Measurements from ENCODE around the gene NOSTRIN.

NOSTRIN gene

GRCh38 chr2:168802859-168803725 lies 655 bp downstream of the NOSTRIN start:
- DNase-seq (ENCODE audit: low read depth): no peak
- no peak overlapping the region for H3K4me3 ChIP-seq (ENCODE audit: low read depth, low read length)
- in situ Hi-C loops (cut with HindIII; ENCODE audit: low sequenced_read_pairs): no loop called here
- TF ChIP-seq, protein P1, sequence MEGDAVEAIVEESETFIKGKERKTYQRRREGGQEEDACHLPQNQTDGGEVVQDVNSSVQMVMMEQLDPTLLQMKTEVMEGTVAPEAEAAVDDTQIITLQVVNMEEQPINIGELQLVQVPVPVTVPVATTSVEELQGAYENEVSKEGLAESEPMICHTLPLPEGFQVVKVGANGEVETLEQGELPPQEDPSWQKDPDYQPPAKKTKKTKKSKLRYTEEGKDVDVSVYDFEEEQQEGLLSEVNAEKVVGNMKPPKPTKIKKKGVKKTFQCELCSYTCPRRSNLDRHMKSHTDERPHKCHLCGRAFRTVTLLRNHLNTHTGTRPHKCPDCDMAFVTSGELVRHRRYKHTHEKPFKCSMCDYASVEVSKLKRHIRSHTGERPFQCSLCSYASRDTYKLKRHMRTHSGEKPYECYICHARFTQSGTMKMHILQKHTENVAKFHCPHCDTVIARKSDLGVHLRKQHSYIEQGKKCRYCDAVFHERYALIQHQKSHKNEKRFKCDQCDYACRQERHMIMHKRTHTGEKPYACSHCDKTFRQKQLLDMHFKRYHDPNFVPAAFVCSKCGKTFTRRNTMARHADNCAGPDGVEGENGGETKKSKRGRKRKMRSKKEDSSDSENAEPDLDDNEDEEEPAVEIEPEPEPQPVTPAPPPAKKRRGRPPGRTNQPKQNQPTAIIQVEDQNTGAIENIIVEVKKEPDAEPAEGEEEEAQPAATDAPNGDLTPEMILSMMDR (IDR thresholded peaks at IDR 0.05; ENCODE audit: low read depth, low read length, missing control alignments): no peak

- TF ChIP-seq, protein P1 (IDR thresholded peaks at IDR 0.05; ENCODE audit: low read depth, low read length, missing control alignments): no peak
- DNase-seq (ENCODE audit: low read depth): no peak
- in situ Hi-C loops (cut with HindIII; ENCODE audit: low sequenced_read_pairs): no loop called here
- no peak overlapping the region for H3K4me3 ChIP-seq (ENCODE audit: low read depth, low read length)
Measured at GRCh38 chr2:168804214-168804613, 1.8 kb downstream of the NOSTRIN start.

- DNase-seq (ENCODE audit: low read depth): no peak
- in situ Hi-C loops (cut with HindIII; ENCODE audit: low sequenced_read_pairs): no loop called here
- TF ChIP-seq, protein P1 (IDR thresholded peaks at IDR 0.05; ENCODE audit: low read depth, low read length, missing control alignments): no peak
- H3K4me3 ChIP-seq (ENCODE audit: low read depth, low read length): no peak overlapping the region
Measured at GRCh38 chr2:168805615-168806014, 3.2 kb downstream of the NOSTRIN start.

GRCh38 chr2:168809537-168809936 lies 7.1 kb downstream of the NOSTRIN start:
- no peak for DNase-seq (ENCODE audit: low read depth)
- in situ Hi-C loops (cut with HindIII; ENCODE audit: low sequenced_read_pairs): no loop called here
- no peak overlapping the region for H3K4me3 ChIP-seq (ENCODE audit: low read depth, low read length)
- TF ChIP-seq, protein P1 (IDR thresholded peaks at IDR 0.05; ENCODE audit: low read depth, low read length, missing control alignments): no peak

GRCh38 chr2:168810235-168810634 lies 7.8 kb downstream of the NOSTRIN start:
- H3K4me3 ChIP-seq (ENCODE audit: low read depth, low read length): no peak overlapping the region
- TF ChIP-seq, protein P1 (IDR thresholded peaks at IDR 0.05; ENCODE audit: low read depth, low read length, missing control alignments): no peak
- no peak for DNase-seq (ENCODE audit: low read depth)
- in situ Hi-C loops (cut with HindIII; ENCODE audit: low sequenced_read_pairs): no loop called here

DNA sequence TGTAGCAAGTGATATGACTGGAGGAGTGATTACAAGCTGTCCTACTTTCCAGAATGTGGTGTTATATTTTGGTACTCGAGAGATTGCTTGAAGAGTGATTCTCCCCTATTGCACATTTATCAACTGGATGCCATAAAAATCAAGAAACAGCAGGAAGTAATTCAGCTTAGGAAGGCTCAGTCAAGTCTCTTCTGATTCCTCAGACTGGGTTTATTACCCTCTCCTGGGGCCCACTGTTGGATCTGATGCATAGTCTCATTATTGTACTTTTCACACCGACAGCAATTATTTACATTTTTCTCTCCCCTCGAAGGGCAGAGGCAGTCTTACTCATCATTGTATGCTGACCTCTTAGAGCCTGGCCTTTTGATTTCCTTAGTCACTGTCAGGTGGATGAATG lies 9.3 kb downstream of the NOSTRIN start:
- no peak for DNase-seq (ENCODE audit: low read depth)
- no peak overlapping the region for H3K4me3 ChIP-seq (ENCODE audit: low read depth, low read length)
- TF ChIP-seq, protein P1 (IDR thresholded peaks at IDR 0.05; ENCODE audit: low read depth, low read length, missing control alignments): no peak
- in situ Hi-C loops (cut with HindIII; ENCODE audit: low sequenced_read_pairs): no loop called here
